Duodenal mucosa (tissue), 2 donors: ENCODE measurements around the gene RNH1.

Experiments used
- H3K27ac ChIP-seq: one replicate; pipeline ENCODE4 v1.7.0; 2013; ENCODE audit warnings: low read depth, low read length
- H3K27me3 ChIP-seq, 2 donors: one replicate each; pipeline ENCODE4 v1.7.0; 2013; ENCODE audit warnings: low read length in 2 of 2, control low read depth in 1 of 2; ENCODE audit not compliant: insufficient read depth in 2 of 2, control insufficient read depth in 1 of 2
- H3K36me3 ChIP-seq, 2 donors: one replicate each; pipeline ENCODE4 v1.7.0; 2013; ENCODE audit warnings: low read length in 2 of 2, control low read depth in 1 of 2; ENCODE audit not compliant: insufficient read depth in 2 of 2, control insufficient read depth in 1 of 2
- H3K4me1 ChIP-seq, 2 donors: one replicate each; pipeline ENCODE4 v1.7.0; 2013; ENCODE audit warnings: low read length in 2 of 2, control low read depth in 1 of 2; ENCODE audit not compliant: insufficient read depth in 2 of 2, control insufficient read depth in 1 of 2
- H3K4me3 ChIP-seq, 2 donors: one replicate each; pipeline ENCODE4 v1.7.0; 2013; ENCODE audit warnings: low read length in 2 of 2, low read depth in 1 of 2
- H3K9ac ChIP-seq, 2 donors: one replicate each; pipeline ENCODE4 v1.7.0; 2013; ENCODE audit warnings: low read length in 2 of 2, low read depth in 1 of 2
- H3K9me3 ChIP-seq, 2 donors: one replicate each; pipeline ENCODE4 v1.7.0; 2013; ENCODE audit warnings: low read length in 2 of 2, control low read depth in 1 of 2; ENCODE audit not compliant: control insufficient read depth in 1 of 2

RNH1 gene

GRCh38 chr11:455566-456147 is 51.4 kb downstream of the RNH1 start:
- no peak overlapping the region for H3K27ac ChIP-seq
- peaks cover 12 to 26% of the 10 kb centered on the region in 2 donors for H3K36me3 ChIP-seq
- H3K9ac ChIP-seq = no peak overlapping the region
- H3K9me3 ChIP-seq = no peaks in the 10 kb centered on the region
- H3K4me3 ChIP-seq = no peak overlapping the region
- H3K27me3 ChIP-seq = no peaks in the 10 kb centered on the region
- H3K4me1 ChIP-seq = peaks cover 5 to 14% of the 10 kb centered on the region in 2 donors

GRCh38 chr11:454801-455565 is 52.1 kb downstream of the RNH1 start:
- Histone ChIP-seq H3K9ac (no peak overlapping the region), H3K4me1 (peaks cover 5 to 14% of the 10 kb centered on the region in 2 donors), H3K36me3 (peaks cover 9 to 19% of the 10 kb centered on the region in 2 donors), H3K9me3 (no peaks in the 10 kb centered on the region), H3K27ac (no peak overlapping the region), H3K4me3 (no peak overlapping the region), H3K27me3 (no peaks in the 10 kb centered on the region)

DNA sequence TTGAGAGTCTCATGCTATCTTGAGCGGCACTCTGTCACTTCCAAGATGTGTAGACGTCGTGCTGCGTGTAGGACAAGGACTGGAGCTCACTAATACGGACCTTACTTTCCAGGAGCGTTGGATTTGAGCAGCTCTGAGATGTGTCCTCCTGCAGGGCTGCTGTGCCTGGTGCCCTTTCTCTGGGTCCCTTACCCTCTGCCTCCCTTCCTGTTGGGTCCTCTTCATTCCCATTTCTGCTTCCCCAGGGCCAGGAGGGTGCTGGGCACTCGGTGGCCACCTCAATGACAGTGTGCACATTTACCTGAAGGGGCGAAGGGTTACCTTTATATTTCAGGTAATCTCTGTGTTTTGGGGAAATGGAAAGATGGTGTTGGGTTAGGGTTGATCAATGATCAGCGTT is 53.0 kb downstream of the RNH1 start:
- Histone ChIP-seq H3K27me3 (no peaks in the 10 kb centered on the region), H3K9ac (no peak overlapping the region), H3K27ac (no peak overlapping the region), H3K4me3 (no peak overlapping the region), H3K36me3 (peaks cover 6 to 14% of the 10 kb centered on the region in 2 donors), H3K9me3 (no peaks in the 10 kb centered on the region), H3K4me1 (peaks cover 9 to 22% of the 10 kb centered on the region in 2 donors)

DNA sequence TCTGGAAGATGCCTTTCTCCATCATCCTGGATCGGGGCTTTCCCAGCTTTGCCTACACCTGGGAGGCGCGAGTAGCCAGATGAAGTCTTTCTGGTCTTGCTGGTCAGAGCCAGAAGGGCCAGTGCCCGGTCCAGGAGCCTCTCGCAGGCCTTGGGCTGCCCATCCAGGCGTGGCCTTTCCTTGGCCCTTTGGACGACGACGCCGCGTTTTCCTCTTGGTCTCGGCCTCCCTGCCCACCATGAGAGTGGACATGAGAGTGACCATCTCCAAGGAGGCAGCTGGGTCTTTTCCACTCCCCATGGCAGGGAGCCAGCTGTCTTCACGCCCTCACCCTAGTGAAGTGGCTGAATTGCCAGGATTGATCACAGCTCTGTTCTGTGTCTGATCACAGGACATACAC is 53.5 kb downstream of the RNH1 start:
- peaks cover 13 to 27% of the 10 kb centered on the region in 2 donors for H3K4me1 ChIP-seq
- no peaks in the 10 kb centered on the region for H3K27me3 ChIP-seq
- no peak overlapping the region for H3K27ac ChIP-seq
- peaks cover 6 to 14% of the 10 kb centered on the region in 2 donors for H3K36me3 ChIP-seq
- H3K9ac ChIP-seq = no peak overlapping the region
- no peak overlapping the region for H3K4me3 ChIP-seq
- H3K9me3 ChIP-seq = no peaks in the 10 kb centered on the region

DNA sequence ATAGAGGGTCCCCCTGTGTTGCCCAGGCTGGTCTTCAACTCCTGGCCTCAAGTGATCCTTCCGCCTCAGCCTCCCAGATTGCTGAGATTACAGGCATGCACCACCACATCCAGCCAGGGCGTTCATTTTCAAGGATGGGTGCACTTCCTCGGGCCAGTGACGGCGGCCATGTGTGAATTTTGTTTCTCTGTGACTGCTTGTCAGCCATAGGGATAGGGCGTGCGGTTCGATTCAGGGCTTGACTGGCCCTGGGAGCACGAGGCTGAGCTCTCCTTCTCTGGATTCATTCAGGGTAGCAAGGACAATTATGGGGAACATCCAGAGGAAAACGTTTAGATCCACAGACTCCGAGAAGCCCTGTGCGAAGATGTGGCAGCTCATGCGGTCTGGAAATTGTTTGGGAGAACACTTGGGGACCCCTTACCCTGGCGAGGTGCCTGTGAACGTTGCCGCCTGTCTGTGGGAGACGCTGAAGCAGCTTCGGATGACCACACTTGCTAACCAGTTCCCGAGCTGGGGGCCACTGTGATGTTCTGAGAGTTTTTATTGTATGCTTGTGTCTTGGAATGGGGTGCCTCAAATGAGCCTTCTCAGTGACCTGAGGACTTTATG is 54.0 kb downstream of the RNH1 start:
- no peaks in the 10 kb centered on the region for H3K27me3 ChIP-seq
- H3K27ac ChIP-seq = no peak overlapping the region
- H3K9me3 ChIP-seq = no peaks in the 10 kb centered on the region
- peaks cover 6 to 14% of the 10 kb centered on the region in 2 donors for H3K36me3 ChIP-seq
- no peak overlapping the region for H3K9ac ChIP-seq
- H3K4me3 ChIP-seq = no peak overlapping the region
- peaks cover 16 to 31% of the 10 kb centered on the region in 2 donors for H3K4me1 ChIP-seq

GRCh38 chr11:452203-452744 is 54.8 kb downstream of the RNH1 start:
- Histone ChIP-seq H3K9ac (no peak overlapping the region), H3K27me3 (no peaks in the 10 kb centered on the region), H3K4me1 (peaks cover 16 to 31% of the 10 kb centered on the region in 2 donors), H3K36me3 (peaks cover 6 to 14% of the 10 kb centered on the region in 2 donors), H3K4me3 (no peak overlapping the region), H3K9me3 (no peaks in the 10 kb centered on the region), H3K27ac (no peak overlapping the region)

- no peaks in the 10 kb centered on the region for H3K27me3 ChIP-seq
- no peaks in the 10 kb centered on the region for H3K9me3 ChIP-seq
- H3K9ac ChIP-seq = no peak overlapping the region
- peak overlapping the region in 1 of 2 donors; percentile 83 for H3K4me3 ChIP-seq
- peaks cover 20 to 31% of the 10 kb centered on the region in 2 donors for H3K4me1 ChIP-seq
- H3K36me3 ChIP-seq = peaks cover 6 to 14% of the 10 kb centered on the region in 2 donors
- H3K27ac ChIP-seq = no peak overlapping the region
Observed at GRCh38 chr11:451738-452137, 55.3 kb downstream of the RNH1 start.

- peak overlapping the region; percentile 65 to 85 for H3K9ac ChIP-seq
- H3K36me3 ChIP-seq = peaks cover 6 to 14% of the 10 kb centered on the region in 2 donors
- H3K4me1 ChIP-seq = peaks cover 28 to 35% of the 10 kb centered on the region in 2 donors
- H3K9me3 ChIP-seq = no peaks in the 10 kb centered on the region
- no peaks in the 10 kb centered on the region for H3K27me3 ChIP-seq
- H3K4me3 ChIP-seq = peak overlapping the region; percentile 69 to 83
- no peak overlapping the region for H3K27ac ChIP-seq
Observed at GRCh38 chr11:450809-451451, 56.1 kb downstream of the RNH1 start.

- Histone ChIP-seq H3K9ac (peak within 1 kb of the TSS; percentile 65 to 85), H3K4me3 (peak within 1 kb of the TSS; percentile 69 to 83), H3K9me3 (no peaks in the 10 kb centered on the region), H3K27ac (peak within 1 kb of the TSS; percentile 85), H3K36me3 (peaks cover 6 to 14% of the 10 kb centered on the region in 2 donors), H3K4me1 (peaks cover 29 to 38% of the 10 kb centered on the region in 2 donors), H3K27me3 (no peaks in the 10 kb centered on the region)
Observed at GRCh38 chr11:449889-450808, 56.9 kb downstream of the RNH1 start, which contains the start of gene PTDSS2. PTDSS2 (plus strand) TSS chr11:450279; CDS start chr11:450456, 177 bp downstream.
